BE2C (cell line): ENCODE measurements around the gene RBMS3.

ENCODE experiments used
- DNase-seq: peaks from one replicate; pipeline ENCODE4 v3.0.0-alpha.2; 2020
- H3K27me3 ChIP-seq: fragments of 250-450 bp; sonication (Bioruptor Pico); 2 replicates; pipeline ENCODE4 v1.5.1; 2020; ENCODE audit warnings: mild to moderate bottlenecking
- H3K36me3 ChIP-seq: fragments of 250-450 bp; sonication (Bioruptor Pico); 2 replicates; pipeline ENCODE4 v1.5.1; 2020; ENCODE audit warnings: mild to moderate bottlenecking
- H3K4me1 ChIP-seq: fragments of 250-450 bp; sonication (Bioruptor Pico); 2 replicates; pipeline ENCODE4 v1.5.1; 2020
- H3K4me3 ChIP-seq: 2 replicates; pipeline ENCODE4 v1.5.1; 2011; ENCODE audit warnings: low read depth, low read length
- H3K9me3 ChIP-seq: fragments of 250-450 bp; sonication (Bioruptor Pico); 2 replicates; pipeline ENCODE4 v1.5.1; 2020
- CTCF ChIP-seq: IDR thresholded peaks from 2 replicates; pipeline ENCODE4 v1.5.1; 2012; ENCODE audit warnings: mild to moderate bottlenecking, low read depth, low read length

Gene RBMS3

DNA sequence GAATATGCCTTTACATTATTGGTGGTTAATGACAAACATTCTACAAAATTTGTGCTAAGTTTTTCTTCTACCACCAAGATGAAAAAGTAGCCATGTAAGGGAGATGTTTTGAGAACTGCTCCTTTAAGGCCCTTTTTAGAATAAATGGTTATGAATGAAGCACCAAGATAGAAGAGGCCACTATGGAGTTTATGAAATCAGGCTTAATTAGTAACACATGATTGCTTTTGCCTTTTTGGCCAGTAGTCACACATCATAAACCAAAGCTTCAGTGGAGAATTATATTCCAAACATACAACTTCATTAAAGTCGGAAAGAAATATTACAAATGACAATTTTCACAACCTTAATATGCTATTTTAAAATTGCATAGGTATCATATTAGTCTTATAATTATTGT, 331.7 kb downstream of the RBMS3 start:
- no peak for TF ChIP-seq CTCF
- H3K4me3 ChIP-seq = no peak overlapping the region
- no peaks in the 10 kb centered on the region for H3K27me3 ChIP-seq
- no peaks in the 10 kb centered on the region for H3K36me3 ChIP-seq
- H3K4me1 ChIP-seq = peaks cover 17% of the 10 kb centered on the region
- no peaks in the 10 kb centered on the region for H3K9me3 ChIP-seq
- no peak for DNase-seq

DNA sequence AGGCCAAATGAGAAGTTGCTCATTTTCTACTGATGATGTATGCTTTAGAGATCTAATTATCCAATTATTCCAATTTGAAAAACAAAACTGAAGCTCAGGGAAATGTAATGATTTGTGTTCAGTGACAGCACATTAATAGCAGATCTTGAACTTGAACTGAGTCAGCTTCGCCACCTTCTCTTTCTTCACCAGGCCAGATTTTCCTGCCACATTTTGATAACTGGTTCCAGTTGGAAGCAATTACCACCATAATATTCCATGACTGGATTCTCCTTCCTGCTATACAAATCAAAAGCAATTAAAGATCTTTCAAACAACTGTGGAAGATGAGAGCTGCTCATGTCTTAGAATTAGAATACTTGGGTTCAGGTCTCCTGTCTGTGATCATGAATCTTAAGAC, 334.1 kb downstream of the RBMS3 start:
- no peaks in the 10 kb centered on the region for H3K9me3 ChIP-seq
- H3K4me3 ChIP-seq = no peak overlapping the region
- no peak for DNase-seq
- H3K4me1 ChIP-seq = peaks cover 17% of the 10 kb centered on the region
- no peaks in the 10 kb centered on the region for H3K27me3 ChIP-seq
- no peaks in the 10 kb centered on the region for H3K36me3 ChIP-seq
- no peak for TF ChIP-seq CTCF

DNA sequence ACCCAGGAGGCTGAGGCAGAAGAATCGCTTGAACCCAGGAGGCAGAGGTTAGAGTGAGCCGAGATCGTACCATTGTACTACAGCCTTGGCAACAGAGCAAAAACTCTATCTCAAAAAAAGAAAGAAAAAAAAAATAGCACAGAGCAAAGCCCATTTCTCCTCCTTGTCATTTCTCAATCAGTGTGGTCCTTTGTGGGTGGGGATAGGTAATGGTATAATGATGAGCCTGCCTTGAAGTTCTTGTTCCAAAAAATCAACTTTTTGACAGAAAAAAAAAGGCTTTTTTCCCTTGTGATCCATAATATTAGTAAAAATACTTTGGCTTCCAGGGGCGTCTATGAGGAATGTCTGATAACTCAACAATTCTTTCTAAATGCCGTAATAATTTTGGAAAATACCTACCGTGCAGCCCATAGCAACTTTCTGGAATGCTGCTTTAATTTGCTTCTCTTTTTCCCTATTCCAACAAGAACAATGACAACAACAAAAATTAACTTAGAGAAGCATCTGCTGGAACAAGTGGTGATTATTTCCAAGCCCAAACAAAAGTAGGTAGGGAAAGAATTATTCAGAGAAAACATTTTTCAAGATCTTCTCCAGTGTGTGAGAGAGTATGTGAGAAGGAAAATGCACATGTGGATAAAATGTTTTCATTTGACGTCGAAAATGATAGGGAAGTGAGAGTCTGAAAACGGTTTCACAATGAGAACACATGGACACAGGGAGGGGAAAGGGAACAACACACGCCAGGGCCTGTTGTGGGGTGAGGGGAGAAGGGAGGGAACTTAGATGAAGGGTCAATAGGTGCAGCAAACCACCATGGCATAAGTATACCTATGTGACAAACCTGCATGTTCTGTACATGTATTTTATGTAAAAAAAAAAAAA, 337.8 kb downstream of the RBMS3 start:
- no peak for TF ChIP-seq CTCF
- Histone ChIP-seq H3K4me1 (no peaks in the 10 kb centered on the region; the same call in none of the 2 replicates), H3K27me3 (no peaks in the 10 kb centered on the region), H3K9me3 (no peaks in the 10 kb centered on the region), H3K36me3 (no peaks in the 10 kb centered on the region), H3K4me3 (no peak overlapping the region)
- no peak for DNase-seq

DNA sequence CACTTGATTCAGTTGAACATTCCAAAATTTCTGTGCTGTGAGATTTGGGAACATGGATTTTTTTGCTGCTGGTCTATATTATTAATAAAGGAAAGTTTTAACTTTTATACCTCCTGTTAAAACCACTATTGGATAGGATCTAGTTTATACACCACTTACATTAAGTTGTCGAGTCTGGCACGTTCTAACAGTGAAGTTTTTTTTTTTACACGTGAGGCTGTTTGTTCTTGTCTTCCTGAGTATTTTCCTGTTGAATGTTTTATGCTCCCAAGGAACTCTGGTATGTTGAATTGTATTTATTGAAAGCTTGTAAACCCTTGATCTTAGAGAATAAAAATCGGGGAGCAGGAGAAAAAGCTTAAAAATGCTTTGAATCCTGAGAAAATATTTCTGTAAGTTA, 338.8 kb downstream of the RBMS3 start:
- no peaks in the 10 kb centered on the region for H3K36me3 ChIP-seq
- H3K9me3 ChIP-seq = no peaks in the 10 kb centered on the region
- no peak overlapping the region for H3K4me3 ChIP-seq
- H3K4me1 ChIP-seq = no peaks in the 10 kb centered on the region; the same call in 1 of the 2 replicates
- no peaks in the 10 kb centered on the region for H3K27me3 ChIP-seq
- TF ChIP-seq CTCF = no peak
- no peak for DNase-seq

- Histone ChIP-seq H3K36me3 (no peaks in the 10 kb centered on the region), H3K4me3 (no peak overlapping the region), H3K9me3 (no peaks in the 10 kb centered on the region), H3K4me1 (peaks cover 14% of the 10 kb centered on the region; the same call in 1 of the 2 replicates), H3K27me3 (no peaks in the 10 kb centered on the region)
- TF ChIP-seq CTCF = no peak
- DNase-seq = no peak
These were observed 346.6 kb downstream of the RBMS3 start for GRCh38 chr3:29627136-29628117.
